DMS 273 (cell line): Measurements from ENCODE around the gene PSMD3.
"Not testable (repeated sequence)": the region's sequence is repeated elsewhere in the genome, so short reads cannot be mapped to it uniquely, and the experiment has no call there.

Experiments
- DNase-seq: peaks from one replicate; lab custom pipeline; 2025; ENCODE audit not compliant: unreplicated experiment; lab: John Stamatoyannopoulos, UW

PSMD3 gene

GRCh38 chr17:39980351-39981206, at the start of gene PSMD3:
TSS of gene PSMD3 (plus strand) at chr17:39980807. CDS start at chr17:39980971, 164 bp downstream.
- peak; percentile 100 for DNase-seq

- DNase-seq, result no peak
Observed at GRCh38 chr17:39933912-39934311, 46.7 kb upstream of the PSMD3 start.

DNA sequence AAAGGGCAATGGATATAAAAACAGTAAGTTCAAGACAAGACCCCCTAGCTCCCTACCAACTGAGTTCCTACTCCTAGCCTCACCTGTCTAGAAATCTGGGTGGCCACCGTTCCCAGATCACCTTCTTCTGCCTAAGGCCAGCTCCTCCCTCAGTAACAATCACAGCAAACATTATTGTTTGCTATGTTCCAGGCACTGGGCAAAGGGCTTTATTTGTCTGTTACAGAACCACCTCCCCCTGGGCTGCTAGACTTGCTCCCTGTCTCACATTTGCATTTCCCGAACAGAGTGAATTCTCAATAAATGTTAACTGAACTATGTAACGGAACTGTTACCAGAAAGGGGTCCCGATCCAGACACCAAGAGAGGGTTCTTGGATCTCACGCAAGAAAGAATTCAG, 46.3 kb upstream of the PSMD3 start:
- DNase-seq, result no peak

GRCh38 chr17:39935909-39936308, 44.7 kb upstream of the PSMD3 start:
- no peak for DNase-seq

- no peak for DNase-seq
Observed at GRCh38 chr17:39937447-39937846, 43.2 kb upstream of the PSMD3 start.

GRCh38 chr17:39938140-39938869, 42.3 kb upstream of the PSMD3 start:
- DNase-seq, result no peak

GRCh38 chr17:39939106-39939505, 41.5 kb upstream of the PSMD3 start:
- DNase-seq, result no peak

DNA sequence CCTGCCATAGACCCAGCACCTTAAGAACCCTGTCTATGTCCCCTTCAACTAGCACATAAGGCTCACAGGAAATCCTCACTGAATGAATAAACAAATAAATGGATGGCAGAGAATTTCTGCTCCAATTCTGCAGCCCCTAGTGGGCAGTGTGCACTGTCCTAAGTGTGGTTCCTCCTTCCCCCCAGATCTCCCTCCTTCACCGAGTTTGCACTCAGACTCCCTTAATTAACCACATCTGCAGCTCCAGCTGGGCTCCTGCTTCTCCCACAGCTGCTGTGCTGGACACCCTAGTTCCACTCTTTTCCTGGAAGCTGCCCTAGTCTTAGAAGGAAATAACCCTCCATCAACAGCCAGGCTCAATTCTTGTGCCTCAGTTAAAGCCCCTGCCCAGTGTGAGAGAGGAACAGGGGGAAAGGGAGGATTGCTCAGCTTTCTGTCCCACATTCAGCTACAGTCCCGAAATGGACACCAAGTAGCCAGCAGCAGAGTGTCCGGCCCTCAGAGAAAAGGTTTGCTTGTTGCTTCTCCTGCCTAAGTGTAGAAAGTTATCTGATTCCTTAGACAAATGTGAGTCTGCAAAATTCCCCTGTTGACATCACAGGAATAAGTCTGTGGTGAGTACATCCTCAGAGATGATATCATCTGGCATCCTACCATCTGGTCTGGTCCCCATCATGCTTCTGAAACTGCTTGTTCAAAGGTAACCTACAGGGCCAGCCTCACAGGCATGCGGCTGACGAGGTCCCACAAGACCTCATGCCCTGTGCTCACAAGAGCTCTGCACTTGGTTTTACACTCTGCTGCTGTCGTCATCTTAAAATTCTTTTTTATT, 40.8 kb upstream of the PSMD3 start:
- DNase-seq, result peak; percentile 88

GRCh38 chr17:39943702-39944392, 36.8 kb upstream of the PSMD3 start:
- no peak for DNase-seq

DNA sequence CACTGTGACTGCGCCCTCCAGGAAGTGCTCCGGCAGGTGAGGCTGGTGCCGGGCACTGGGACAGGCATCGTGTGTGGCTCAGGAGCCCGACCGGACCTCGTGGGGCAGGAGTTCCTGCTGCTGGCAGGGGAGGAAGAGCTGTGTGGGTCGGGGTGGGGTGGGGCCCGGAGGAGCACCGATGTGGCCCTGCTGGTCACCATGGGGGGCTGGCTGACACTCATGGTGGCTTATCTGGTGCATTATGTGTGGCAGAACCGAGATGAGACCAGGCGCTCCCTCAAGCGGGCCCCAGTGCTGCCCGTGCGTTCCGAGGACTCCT, 36.3 kb upstream of the PSMD3 start:
- no peak for DNase-seq

GRCh38 chr17:39946551-39947330, 33.9 kb upstream of the PSMD3 start:
- no peak for DNase-seq

GRCh38 chr17:39948489-39948828, 32.1 kb upstream of the PSMD3 start:
- not testable (repeated sequence) for DNase-seq

DNA sequence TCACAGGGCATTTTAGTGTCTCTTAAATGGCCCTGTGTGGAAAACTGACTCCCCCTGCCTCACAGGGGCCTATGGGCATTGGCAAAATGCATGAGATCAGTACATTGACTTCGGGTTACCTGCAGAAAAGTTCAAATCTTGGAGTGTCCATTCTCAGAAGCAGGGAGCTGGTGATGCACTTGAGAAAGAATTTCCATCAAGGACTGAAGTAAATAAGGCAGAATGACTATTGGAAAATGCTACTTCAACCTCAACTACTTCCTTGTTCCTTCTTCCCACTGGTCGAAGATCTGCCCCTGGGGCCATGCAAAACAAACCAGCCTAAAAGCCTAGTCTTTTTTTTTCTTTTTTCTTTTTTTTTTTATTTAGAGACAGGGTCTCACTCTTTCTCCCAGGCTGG, 31.6 kb upstream of the PSMD3 start:
- DNase-seq, result no peak

- DNase-seq, result peak; percentile 81
Observed at GRCh38 chr17:39950871-39951348, 29.7 kb upstream of the PSMD3 start.

GRCh38 chr17:39951924-39952679, 28.5 kb upstream of the PSMD3 start:
- no peak for DNase-seq

- DNase-seq, result peak; percentile 96
Observed at GRCh38 chr17:39952680-39953470, 27.7 kb upstream of the PSMD3 start.

GRCh38 chr17:39953471-39953888, 27.1 kb upstream of the PSMD3 start:
- no peak for DNase-seq

- no peak for DNase-seq
Observed at GRCh38 chr17:39954876-39955275, 25.7 kb upstream of the PSMD3 start.
